ENCODE results near the gene ADSL.

The ADSL gene

DNA sequence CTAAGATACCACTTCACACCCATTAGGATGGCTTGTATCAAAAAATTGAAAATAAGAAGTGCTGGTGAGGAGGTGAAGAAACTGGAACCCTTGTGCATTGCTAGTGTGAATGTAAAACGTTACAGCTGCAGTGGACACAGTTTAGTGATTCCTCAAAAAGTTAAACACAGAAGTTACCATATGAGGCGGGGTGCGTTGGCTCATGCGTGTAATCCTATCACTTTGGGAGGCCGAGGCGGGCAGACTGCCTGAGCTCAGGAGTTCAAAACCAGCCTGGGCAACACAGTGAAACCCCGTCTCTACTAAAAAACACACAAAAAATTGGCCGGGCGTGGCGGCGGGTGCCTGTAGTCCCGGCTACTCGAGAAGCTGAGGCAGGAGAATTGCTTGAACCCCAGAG lies 67.6 kb downstream of the ADSL start:
- 0 out of 2 replicates have a peak overlapping the region, but pooled peaks have one; percentile 12 for H3K27ac ChIP-seq
- TF ChIP-seq ZFX (IDR thresholded peaks at IDR 0.05; ENCODE audit: borderline replicate concordance): no peak
- TF ChIP-seq, protein P1, sequence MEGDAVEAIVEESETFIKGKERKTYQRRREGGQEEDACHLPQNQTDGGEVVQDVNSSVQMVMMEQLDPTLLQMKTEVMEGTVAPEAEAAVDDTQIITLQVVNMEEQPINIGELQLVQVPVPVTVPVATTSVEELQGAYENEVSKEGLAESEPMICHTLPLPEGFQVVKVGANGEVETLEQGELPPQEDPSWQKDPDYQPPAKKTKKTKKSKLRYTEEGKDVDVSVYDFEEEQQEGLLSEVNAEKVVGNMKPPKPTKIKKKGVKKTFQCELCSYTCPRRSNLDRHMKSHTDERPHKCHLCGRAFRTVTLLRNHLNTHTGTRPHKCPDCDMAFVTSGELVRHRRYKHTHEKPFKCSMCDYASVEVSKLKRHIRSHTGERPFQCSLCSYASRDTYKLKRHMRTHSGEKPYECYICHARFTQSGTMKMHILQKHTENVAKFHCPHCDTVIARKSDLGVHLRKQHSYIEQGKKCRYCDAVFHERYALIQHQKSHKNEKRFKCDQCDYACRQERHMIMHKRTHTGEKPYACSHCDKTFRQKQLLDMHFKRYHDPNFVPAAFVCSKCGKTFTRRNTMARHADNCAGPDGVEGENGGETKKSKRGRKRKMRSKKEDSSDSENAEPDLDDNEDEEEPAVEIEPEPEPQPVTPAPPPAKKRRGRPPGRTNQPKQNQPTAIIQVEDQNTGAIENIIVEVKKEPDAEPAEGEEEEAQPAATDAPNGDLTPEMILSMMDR (IDR thresholded peaks at IDR 0.05): no peak

DNA sequence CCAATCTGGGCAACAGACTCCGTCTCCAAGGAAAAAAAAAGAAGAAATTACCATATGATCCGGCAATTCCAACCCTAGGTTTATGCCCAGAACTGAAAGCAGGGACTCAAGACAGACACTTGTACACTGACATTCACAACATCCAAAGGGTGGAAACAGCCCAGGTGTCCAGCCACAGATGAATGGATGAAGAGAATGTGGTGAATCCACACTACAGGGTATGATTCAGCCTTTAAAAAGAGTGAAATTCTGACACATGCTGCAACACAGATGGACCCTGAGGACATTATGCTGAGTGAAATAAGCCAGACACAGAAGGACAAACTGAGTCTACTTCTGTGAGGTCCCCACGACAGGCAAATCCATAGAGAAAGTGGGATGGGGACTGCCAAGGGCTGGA lies 68.0 kb downstream of the ADSL start:
- TF ChIP-seq ZFX (IDR thresholded peaks at IDR 0.05; ENCODE audit: borderline replicate concordance): no peak
- TF ChIP-seq, protein P1 (IDR thresholded peaks at IDR 0.05): no peak
- H3K27ac ChIP-seq: 0 out of 2 replicates have a peak overlapping the region, but pooled peaks have one; percentile 12

DNA sequence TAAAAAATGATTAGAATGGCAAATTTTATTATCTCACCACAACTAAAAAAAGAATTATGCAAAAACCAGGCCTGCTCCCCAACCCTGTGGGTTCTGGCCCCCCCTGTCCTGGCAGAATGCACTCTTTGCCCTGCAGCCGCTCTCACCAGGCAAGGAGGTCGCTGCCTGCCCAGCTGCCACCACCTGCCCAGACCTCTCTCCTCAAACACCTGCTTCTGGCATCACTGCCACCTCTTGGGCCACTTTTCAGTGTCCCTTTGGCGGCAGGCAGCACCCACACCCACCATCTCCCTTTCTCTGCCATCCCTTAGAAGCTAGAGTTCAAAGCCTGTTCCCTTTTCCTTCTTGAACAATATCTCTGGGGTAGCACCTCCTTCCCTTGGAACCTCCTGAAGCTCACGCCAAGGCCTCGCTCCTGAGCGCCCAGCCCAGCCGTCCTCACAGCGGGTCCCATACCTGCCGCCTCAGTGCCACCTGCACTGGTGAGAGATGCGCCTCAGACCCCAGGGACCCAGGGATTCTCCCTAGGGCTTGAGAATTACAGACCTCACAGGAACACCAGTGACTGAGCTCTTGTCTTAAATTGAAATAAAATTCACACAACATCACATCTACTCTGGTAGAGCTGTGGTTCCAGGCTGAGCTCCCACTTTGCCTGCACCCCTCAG lies 68.7 kb downstream of the ADSL start:
- TF ChIP-seq, protein P1 (IDR thresholded peaks at IDR 0.05): no peak
- no peak for TF ChIP-seq ZFX (IDR thresholded peaks at IDR 0.05; ENCODE audit: borderline replicate concordance)
- 0 out of 2 replicates have a peak overlapping the region, but pooled peaks have one; percentile 12 for H3K27ac ChIP-seq

DNA sequence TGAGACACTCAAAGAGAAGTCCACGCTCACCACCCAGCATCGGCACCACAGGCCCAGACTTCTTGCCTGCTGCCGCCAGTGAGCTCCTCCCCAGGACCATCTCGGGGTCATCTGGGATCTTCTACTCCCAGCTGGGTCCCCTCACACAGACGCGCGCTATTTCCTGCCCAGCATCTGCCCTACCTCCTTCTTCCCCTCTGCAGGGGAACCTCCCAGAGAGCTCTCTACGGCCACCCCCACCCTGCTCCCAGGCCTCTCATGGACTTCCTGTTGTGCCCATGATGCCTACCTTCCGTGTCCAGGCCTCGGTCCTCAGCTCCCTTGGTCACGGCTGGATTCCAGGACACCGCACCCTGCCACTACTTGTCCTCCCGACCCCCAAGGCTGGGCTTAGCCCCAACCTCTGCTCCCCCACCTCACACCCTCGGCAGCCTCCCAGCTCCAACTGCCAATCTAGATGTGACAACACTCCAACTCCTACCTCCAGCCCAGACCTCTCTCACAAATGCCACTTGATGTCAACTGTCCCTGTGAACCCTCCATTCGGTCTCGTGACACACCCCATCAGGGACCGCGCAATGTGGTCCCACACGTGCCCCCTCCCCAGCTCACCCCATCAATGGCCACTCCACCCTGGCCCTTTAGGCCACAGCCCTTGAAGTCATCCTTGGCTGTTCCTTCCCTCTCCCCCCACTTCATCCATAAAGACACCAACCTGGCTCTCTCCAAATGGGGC lies 69.4 kb downstream of the ADSL start:
- no peak for TF ChIP-seq ZFX (IDR thresholded peaks at IDR 0.05; ENCODE audit: borderline replicate concordance)
- TF ChIP-seq, protein P1 (IDR thresholded peaks at IDR 0.05): no peak
- no peak overlapping the region for H3K27ac ChIP-seq

DNA sequence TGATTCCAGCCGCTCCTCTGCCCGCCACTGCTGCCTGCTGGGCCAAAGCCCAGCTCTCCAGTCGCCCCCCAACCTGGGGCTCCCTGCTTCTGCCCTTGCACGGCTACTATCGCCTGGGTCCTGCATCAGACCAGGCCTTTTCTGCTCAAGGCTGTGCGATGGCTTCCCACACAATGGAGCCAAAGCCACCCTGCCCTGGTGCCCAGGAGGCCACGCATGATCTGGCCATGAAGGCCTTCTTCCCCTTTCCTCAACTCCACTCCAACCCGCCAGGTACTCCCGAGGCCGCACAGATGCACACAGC lies 69.9 kb downstream of the ADSL start:
- no peak for TF ChIP-seq ZFX (IDR thresholded peaks at IDR 0.05; ENCODE audit: borderline replicate concordance)
- TF ChIP-seq, protein P1 (IDR thresholded peaks at IDR 0.05): no peak
- no peak overlapping the region for H3K27ac ChIP-seq

DNA sequence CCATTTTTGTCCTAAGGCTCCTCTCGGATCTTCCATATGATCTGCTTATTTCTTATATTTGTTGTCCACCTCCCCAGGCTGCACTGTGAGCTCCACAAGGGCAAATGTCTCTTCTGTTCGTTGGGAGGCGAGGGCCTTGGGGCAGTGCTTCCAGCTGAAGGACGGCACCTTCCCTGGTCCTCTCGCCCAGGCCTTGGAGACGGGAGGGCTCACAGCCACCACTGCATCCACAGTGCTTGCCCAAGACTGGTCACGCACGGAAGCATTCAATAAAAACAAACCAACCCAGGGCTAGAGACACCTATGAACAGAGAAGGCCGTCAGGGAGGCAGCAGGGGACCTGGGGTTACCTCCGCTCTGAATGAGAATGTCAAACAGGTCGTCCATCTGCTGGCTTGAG lies 70.3 kb downstream of the ADSL start:
- TF ChIP-seq ZFX (IDR thresholded peaks at IDR 0.05; ENCODE audit: borderline replicate concordance): no peak
- TF ChIP-seq, protein P1 (IDR thresholded peaks at IDR 0.05): no peak
- no peak overlapping the region for H3K27ac ChIP-seq

DNA sequence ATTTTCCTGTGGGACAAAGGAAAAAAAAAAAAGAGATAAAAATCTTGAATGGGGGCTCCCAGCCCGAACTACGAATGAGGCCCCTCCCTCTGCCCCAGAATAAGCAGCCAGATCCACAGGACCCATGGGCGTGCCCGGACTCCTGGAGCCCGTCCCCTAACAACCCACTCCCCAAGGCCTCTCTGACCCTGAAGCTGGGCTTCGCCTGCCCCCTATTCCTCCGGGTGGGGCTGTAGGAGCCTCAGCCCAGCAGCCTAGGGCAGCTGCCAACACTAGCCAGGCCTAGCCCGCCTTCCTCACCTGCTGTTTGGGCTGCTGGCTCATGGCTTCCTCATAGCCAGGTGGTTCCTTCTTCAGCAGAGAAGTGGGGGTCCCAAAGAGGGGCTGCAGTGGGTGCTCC lies 70.7 kb downstream of the ADSL start:
- no peak overlapping the region for H3K27ac ChIP-seq
- no peak for TF ChIP-seq ZFX (IDR thresholded peaks at IDR 0.05; ENCODE audit: borderline replicate concordance)
- TF ChIP-seq, protein P1 (IDR thresholded peaks at IDR 0.05): no peak

Data from 22Rv1 (cell line).